IMR-90 (cell line): ENCODE results near the gene CNDP1. TPM values are rescaled to one million over a fixed set of nuclear protein-coding genes. Genes with fewer than 3 reads are reported as not detected.

ENCODE experiments used
- ATAC-seq: fragments of 200-7000 bp; cut with Tn5 transposase; 2 replicates; pipeline ENCODE4 v1.9.1; 2020; ENCODE audit warnings: low read depth, mild to moderate bottlenecking, moderate library complexity
- BruUV-seq: library from RNA; stranded (reverse); fragments of 400-500 nt; replicated peaks from 2 replicates; lab custom pipeline; 2021; lab: Mats Ljungman, UMichigan
- CTCF ChIA-PET: fragments of 300-600 bp; formaldehyde crosslinking; extraction: SDS; loops from one replicate; lab custom pipeline; 2021; ENCODE audit warnings: antibody characterized with exemption; lab: Yijun Ruan, JAX
- POLR2A ChIA-PET: fragments of 300-600 bp; sonication (Branson Sonifier 250); formaldehyde crosslinking; loops from one replicate; lab custom pipeline; 2022; ENCODE audit warnings: antibody characterized with exemption; ENCODE audit not compliant: unreplicated experiment; lab: Charles Lee
- DNase-seq: peaks from one replicate; pipeline ENCODE4 v3.0.0; 2013
- H2AFZ ChIP-seq: replicated peaks from 2 replicates; pipeline ENCODE3; 2013; ENCODE audit warnings: low read length, mild to moderate bottlenecking; ENCODE audit not compliant: poor library complexity
- H2AK5ac ChIP-seq: 2 replicates; pipeline ENCODE4 v1.6.1; 2013; ENCODE audit warnings: low read depth, low read length, inconsistent platforms
- H2AK9ac ChIP-seq: replicated peaks from 2 replicates; pipeline ENCODE3; 2013; ENCODE audit warnings: mild to moderate bottlenecking, low read depth, low read length, moderate library complexity; ENCODE audit not compliant: poor library complexity
- H2BK120ac ChIP-seq: 2 replicates; pipeline ENCODE4 v1.6.1; 2013; ENCODE audit warnings: low read depth, low read length, inconsistent platforms
- H2BK15ac ChIP-seq: 3 replicates; pipeline ENCODE4 v1.6.1; 2013; ENCODE audit warnings: low read depth, low read length, inconsistent platforms
- H2BK20ac ChIP-seq: 2 replicates; pipeline ENCODE4 v1.6.1; 2013; ENCODE audit warnings: low read depth, mild to moderate bottlenecking, inconsistent platforms, low read length, moderate library complexity
- H2BK5ac ChIP-seq: 2 replicates; pipeline ENCODE4 v1.6.1; 2013; ENCODE audit warnings: mild to moderate bottlenecking, low read depth, low read length, inconsistent platforms; ENCODE audit not compliant: poor library complexity, severe bottlenecking
- H3K14ac ChIP-seq: replicated peaks from 2 replicates; pipeline ENCODE4 v1.6.1; 2013; ENCODE audit warnings: low read depth, low read length, inconsistent platforms
- H3K18ac ChIP-seq: 2 replicates; pipeline ENCODE4 v1.6.1; 2013; ENCODE audit warnings: low read depth, low read length, control low read depth
- H3K23ac ChIP-seq: 2 replicates; pipeline ENCODE4 v1.6.1; 2013; ENCODE audit warnings: low read depth, low read length, inconsistent platforms
- H3K27ac ChIP-seq: 2 replicates; pipeline ENCODE4 v1.5.1; 2013; ENCODE audit warnings: mild to moderate bottlenecking, control low read depth, low read length; ENCODE audit not compliant: insufficient read depth
- H3K27me3 ChIP-seq: 2 replicates; pipeline ENCODE4 v1.6.1; 2013; ENCODE audit warnings: low read length; ENCODE audit not compliant: control insufficient read depth, insufficient read depth
- H3K36me3 ChIP-seq: 2 replicates; pipeline ENCODE4 v1.6.1; 2013; ENCODE audit warnings: low read length, mixed read lengths; ENCODE audit not compliant: control insufficient read depth, insufficient read depth
- H3K4ac ChIP-seq: 2 replicates; pipeline ENCODE4 v1.6.1; 2013; ENCODE audit warnings: low read depth, low read length, inconsistent platforms
- H3K4me1 ChIP-seq: 2 replicates; pipeline ENCODE4 v1.6.1; 2013; ENCODE audit warnings: low read length, mixed read lengths; ENCODE audit not compliant: control insufficient read depth, insufficient read depth
- H3K4me2 ChIP-seq: 2 replicates; pipeline ENCODE4 v1.6.1; 2013; ENCODE audit warnings: low read depth, mild to moderate bottlenecking, control low read depth, low read length, moderate library complexity
- H3K4me3 ChIP-seq: 2 replicates; pipeline ENCODE4 v1.5.1; 2013; ENCODE audit warnings: low read depth, mild to moderate bottlenecking, control low read depth, low read length, moderate library complexity; ENCODE audit not compliant: insufficient read depth
- H3K56ac ChIP-seq: 2 replicates; pipeline ENCODE4 v1.6.1; 2013; ENCODE audit warnings: low read length, inconsistent platforms; ENCODE audit not compliant: insufficient read depth; ENCODE audit errors: extremely low read depth
- H3K79me1 ChIP-seq, 2 experiments: 2 replicates each; pipeline ENCODE4 v1.6.1; 2013; ENCODE audit warnings: low read length in 2 of 2, inconsistent platforms in 1 of 2, low read depth in 1 of 2
- H3K9ac ChIP-seq: 2 replicates; pipeline ENCODE4 v1.6.1; 2013; ENCODE audit warnings: low read depth, low read length, control low read depth
- H3K9me1 ChIP-seq: 2 replicates; pipeline ENCODE4 v1.6.1; 2013; ENCODE audit warnings: low read length, inconsistent platforms; ENCODE audit not compliant: insufficient read depth
- H3K9me3 ChIP-seq: 2 replicates; pipeline ENCODE4 v1.6.1; 2013; ENCODE audit warnings: low read length; ENCODE audit not compliant: control insufficient read depth, insufficient read depth
- H4K20me1 ChIP-seq: 2 replicates; pipeline ENCODE4 v1.6.1; 2013; ENCODE audit warnings: low read length, inconsistent platforms; ENCODE audit not compliant: insufficient read depth
- H4K5ac ChIP-seq: 2 replicates; pipeline ENCODE4 v1.6.1; 2013; ENCODE audit warnings: mild to moderate bottlenecking, low read depth, low read length, control low read depth
- H4K8ac ChIP-seq, 2 experiments: 2 replicates each; pipeline ENCODE4 v1.6.1; 2013; ENCODE audit warnings: low read depth in 2 of 2, low read length in 2 of 2, control low read depth in 1 of 2, inconsistent platforms in 1 of 2
- H4K91ac ChIP-seq: 2 replicates; pipeline ENCODE4 v1.6.1; 2013; ENCODE audit warnings: low read depth, low read length, inconsistent platforms; ENCODE audit not compliant: insufficient read depth
- BHLHE40 ChIP-seq: fragments of 150-350 bp; IDR thresholded peaks from 2 replicates; pipeline ENCODE4 v1.6.1; 2016; ENCODE audit warnings: mild to moderate bottlenecking, low read depth, low read length
- CEBPB ChIP-seq: IDR thresholded peaks from 2 replicates; pipeline ENCODE4 v1.6.1; 2012; ENCODE audit warnings: low read depth, low read length, improper control_type of control experiment
- CHD1 ChIP-seq: IDR thresholded peaks from 2 replicates; pipeline ENCODE4 v1.6.1; 2012; ENCODE audit warnings: low read depth, low read length, improper control_type of control experiment
- FOS ChIP-seq: fragments of 150-350 bp; IDR thresholded peaks from 2 replicates; pipeline ENCODE4 v1.6.1; 2016; ENCODE audit warnings: low read depth, low read length
- MAFK ChIP-seq: IDR thresholded peaks from 2 replicates; pipeline ENCODE4 v1.6.1; 2012; ENCODE audit warnings: low read depth, low read length, improper control_type of control experiment
- MAZ ChIP-seq: IDR thresholded peaks from 2 replicates; pipeline ENCODE4 v1.6.1; 2012; ENCODE audit warnings: low read depth, mild to moderate bottlenecking, low read length, improper control_type of control experiment, moderate library complexity, borderline replicate concordance
- MXI1 ChIP-seq: IDR thresholded peaks from 2 replicates; pipeline ENCODE4 v1.6.1; 2012; ENCODE audit warnings: low read depth, mild to moderate bottlenecking, low read length, moderate library complexity, borderline replicate concordance
- NFE2L2 ChIP-seq: fragments of 150-350 bp; IDR thresholded peaks from 2 replicates; pipeline ENCODE4 v1.6.1; 2016; ENCODE audit warnings: low read depth, mild to moderate bottlenecking, low read length
- POLR2A ChIP-seq: IDR thresholded peaks from 2 replicates; pipeline ENCODE4 v1.6.1; 2012; ENCODE audit warnings: mild to moderate bottlenecking, low read depth, low read length
- RAD21 ChIP-seq: IDR thresholded peaks from 2 replicates; pipeline ENCODE4 v1.6.1; 2012; ENCODE audit warnings: low read length, improper control_type of control experiment
- RCOR1 ChIP-seq: IDR thresholded peaks from 2 replicates; pipeline ENCODE4 v1.6.1; 2012; ENCODE audit warnings: mild to moderate bottlenecking, low read length, improper control_type of control experiment; ENCODE audit not compliant: insufficient replicate concordance
- RFX5 ChIP-seq: IDR thresholded peaks from 2 replicates; pipeline ENCODE4 v1.8.0; 2012; ENCODE audit warnings: low read depth, mild to moderate bottlenecking, low read length, moderate library complexity
- SMC3 ChIP-seq: fragments of 150-350 bp; IDR thresholded peaks from 2 replicates; pipeline ENCODE4 v1.6.1; 2016; ENCODE audit warnings: low read depth, mild to moderate bottlenecking, antibody characterized with exemption, low read length, moderate library complexity
- WGBS, 2 experiments: methylation state at CpG; one replicate each; pipeline versions ENCODE4 v1.1.5 to v1.1.7; 2013; ENCODE audit warnings: missing lambda C conversion rate in 2 of 2; ENCODE audit not compliant: insufficient read length in 1 of 2; ENCODE audit errors: extremely low coverage in 2 of 2; 5-methylcytosine and 5-hydroxymethylcytosine counted together
- dilution Hi-C: fragments of 300-500 bp; cut with HindIII; formaldehyde crosslinking; loops from one replicate; pipeline ENCODE4 v1.14.3; 2018; ENCODE audit warnings: low sequenced_read_pairs; ENCODE audit not compliant: unreplicated experiment
- in situ Hi-C: fragments of 300-500 bp; cut with MboI; formaldehyde crosslinking; loops from 3 replicates; pipeline ENCODE4 v1.14.3; 2019; ENCODE audit warnings: low sequenced_read_pairs, inconsistent platforms, mixed read lengths
- intact Hi-C: fragments of 100-400 bp; cut with micrococcal nuclease; formaldehyde crosslinking; loops from 2 replicates; pipeline ENCODE4 v1.10.0; 2022
- polyA plus RNA-seq, 3 experiments: library from polyadenylated mRNA; depleted of rRNA; stranded (reverse); fragments of >200 nt; gene quantifications; 2 replicates each; pipeline ENCODE4 v1.2.3, GENCODE V29; 2012; ENCODE audit warnings: low replicate concordance in 1 of 3
- total RNA-seq: library from RNA; depleted of rRNA; stranded (reverse); fragments of >200 nt; gene quantifications from 2 replicates; pipeline ENCODE4 v1.2.3, GENCODE V29; 2012
- TF ChIP-seq, protein P1 (sequence below): fragments of 150-350 bp; IDR thresholded peaks from 2 replicates; pipeline ENCODE4 v1.6.1; 2017; ENCODE audit warnings: mild to moderate bottlenecking, antibody characterized with exemption, low read length, low read depth
- TF ChIP-seq, protein P2 (sequence below): fragments of 150-350 bp; IDR thresholded peaks from 2 replicates; pipeline ENCODE4 v1.6.1; 2016; ENCODE audit warnings: low read depth, mild to moderate bottlenecking, low read length, moderate library complexity, borderline replicate concordance

The CNDP1 gene
- total and polyA plus RNA-seq, 2 of the 4 experiments (the other 2 are of a cell fraction) = not detected

DNA sequence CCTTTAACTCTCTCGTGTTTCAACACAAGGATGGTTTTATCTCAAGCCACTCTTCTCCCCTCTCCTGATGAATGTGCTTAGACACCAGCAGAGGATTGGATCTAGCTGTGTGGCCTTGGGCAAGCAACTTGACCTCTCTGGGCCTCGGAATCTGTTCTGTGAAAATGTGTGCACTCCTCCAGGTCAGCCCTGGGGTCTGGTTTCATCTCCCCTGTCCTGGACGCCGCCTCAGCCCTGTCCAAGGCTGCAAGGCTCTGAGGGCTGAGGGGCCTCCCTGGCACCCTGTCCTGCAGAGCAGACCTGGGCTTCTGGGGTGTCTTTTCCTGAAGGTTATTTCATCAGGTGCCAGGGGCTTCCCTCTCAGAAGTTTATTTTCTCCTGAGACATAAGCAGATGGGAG is 28.5 kb downstream of the CNDP1 start (continued):
- no peak for TF ChIP-seq FOS
- TF ChIP-seq CEBPB = no peak
- TF ChIP-seq MAFK = no peak

DNA sequence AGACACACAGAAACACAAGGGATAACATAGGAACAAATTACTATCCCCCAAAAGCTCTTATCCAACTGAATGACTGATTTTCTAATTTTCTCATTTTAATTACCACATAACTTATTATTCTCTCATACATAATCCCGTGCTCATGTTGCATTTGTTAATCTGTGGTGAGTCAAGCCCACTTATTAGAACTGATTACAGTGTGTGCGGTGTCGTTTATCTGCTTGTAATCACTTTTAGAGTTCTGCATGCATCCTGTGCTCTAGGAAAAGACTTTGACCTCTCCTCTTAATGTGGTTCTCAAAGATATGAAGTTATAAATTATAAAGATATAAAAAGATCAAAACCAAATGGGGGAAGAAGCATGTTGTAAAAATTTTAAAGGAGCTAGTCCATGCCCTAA is 29.7 kb downstream of the CNDP1 start:
- H3K18ac ChIP-seq = no peak overlapping the region
- H4K5ac ChIP-seq = no peak overlapping the region
- no peak overlapping the region for H3K9ac ChIP-seq
- H3K27me3 ChIP-seq = peaks cover 25% of the 10 kb centered on the region
- H3K56ac ChIP-seq = no peak overlapping the region
- CTCF ChIA-PET = interaction anchor here (0.7 to 1.0 kb wide), 2 partner anchors 12 kb away, joined by 5 read pairs; no protein-coding TSS in a partner anchor
- no peaks in the 10 kb centered on the region for H3K4me1 ChIP-seq
- no peak overlapping the region for H3K14ac ChIP-seq
- in situ Hi-C loops (loop anchor here (25.0 kb wide), 1 partner anchor 352 kb away; no protein-coding TSS in a partner anchor), dilution Hi-C loops (no loop called here), intact Hi-C loops (no loop called here)
- H3K9me3 ChIP-seq = 0 out of 2 replicates have a peak, but pooled peaks cover 3% of the 10 kb centered on the region
- no peak overlapping the region for H2BK5ac ChIP-seq
- H3K9me1 ChIP-seq = no peaks in the 10 kb centered on the region
- H3K27ac ChIP-seq = no peak overlapping the region
- H3K4me3 ChIP-seq = no peak overlapping the region
- no peak overlapping the region for H3K4ac ChIP-seq
- 100% methylated on average over 1 of the region's 3 CpGs; no CpG with 5 or more reads in 1 of the 2 experiments for WGBS, 2 experiments
- no peak overlapping the region for H3K4me2 ChIP-seq
- no peak overlapping the region for H2BK120ac ChIP-seq
- no peak overlapping the region for H2AFZ ChIP-seq
- H2BK15ac ChIP-seq = no peak overlapping the region
- ATAC-seq (no peak), DNase-seq (no peak)
- H2AK5ac ChIP-seq = no peak overlapping the region
- no peak overlapping the region for H4K91ac ChIP-seq
- no peaks in the 10 kb centered on the region for H3K36me3 ChIP-seq
- POLR2A ChIA-PET = interaction anchor here (0.6 kb wide), 1 partner anchor 1588 kb away, joined by 3 read pairs; no protein-coding TSS in a partner anchor
- H4K20me1 ChIP-seq = no peaks in the 10 kb centered on the region
- H2BK20ac ChIP-seq = no peak overlapping the region
- H3K23ac ChIP-seq = no peak overlapping the region
- no peak overlapping the region for H4K8ac ChIP-seq
- BruUV-seq = no TSS peak
- no peak overlapping the region for H2AK9ac ChIP-seq
- no peaks in the 10 kb centered on the region for H3K79me1 ChIP-seq
- TF ChIP-seq CEBPB (no peak), MAFK (no peak), MAZ (no peak), FOS (no peak), RFX5 (no peak), NFE2L2 (no peak), MXI1 (no peak), RAD21 (no peak), SMC3 (no peak), POLR2A (no peak), BHLHE40 (no peak), RCOR1 (no peak), CHD1 (no peak)
- TF ChIP-seq, protein P1, sequence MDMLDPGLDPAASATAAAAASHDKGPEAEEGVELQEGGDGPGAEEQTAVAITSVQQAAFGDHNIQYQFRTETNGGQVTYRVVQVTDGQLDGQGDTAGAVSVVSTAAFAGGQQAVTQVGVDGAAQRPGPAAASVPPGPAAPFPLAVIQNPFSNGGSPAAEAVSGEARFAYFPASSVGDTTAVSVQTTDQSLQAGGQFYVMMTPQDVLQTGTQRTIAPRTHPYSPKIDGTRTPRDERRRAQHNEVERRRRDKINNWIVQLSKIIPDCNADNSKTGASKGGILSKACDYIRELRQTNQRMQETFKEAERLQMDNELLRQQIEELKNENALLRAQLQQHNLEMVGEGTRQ = no peak
- TF ChIP-seq, protein P2, sequence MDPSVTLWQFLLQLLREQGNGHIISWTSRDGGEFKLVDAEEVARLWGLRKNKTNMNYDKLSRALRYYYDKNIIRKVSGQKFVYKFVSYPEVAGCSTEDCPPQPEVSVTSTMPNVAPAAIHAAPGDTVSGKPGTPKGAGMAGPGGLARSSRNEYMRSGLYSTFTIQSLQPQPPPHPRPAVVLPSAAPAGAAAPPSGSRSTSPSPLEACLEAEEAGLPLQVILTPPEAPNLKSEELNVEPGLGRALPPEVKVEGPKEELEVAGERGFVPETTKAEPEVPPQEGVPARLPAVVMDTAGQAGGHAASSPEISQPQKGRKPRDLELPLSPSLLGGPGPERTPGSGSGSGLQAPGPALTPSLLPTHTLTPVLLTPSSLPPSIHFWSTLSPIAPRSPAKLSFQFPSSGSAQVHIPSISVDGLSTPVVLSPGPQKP = no peak
